Measurements from ENCODE around the gene PCBD1.

PCBD1 gene

GRCh38 chr10:70917226-70917625 lies 28.9 kb upstream of the PCBD1 start:
- DNase-seq, result peak; percentile 59

- DNase-seq, result no peak
Measured at GRCh38 chr10:70916241-70916640, 27.9 kb upstream of the PCBD1 start.

- no peak for DNase-seq
Measured at GRCh38 chr10:70915806-70916205, 27.4 kb upstream of the PCBD1 start.

- no peak for DNase-seq
Measured at GRCh38 chr10:70915206-70915605, 26.8 kb upstream of the PCBD1 start.

GRCh38 chr10:70914316-70914864 lies 26.0 kb upstream of the PCBD1 start:
- no peak for DNase-seq

GRCh38 chr10:70913893-70914240 lies 25.5 kb upstream of the PCBD1 start:
- no peak for DNase-seq

GRCh38 chr10:70913191-70913892 lies 25.0 kb upstream of the PCBD1 start:
- no peak for DNase-seq

GRCh38 chr10:70912556-70912955 lies 24.2 kb upstream of the PCBD1 start:
- no peak for DNase-seq

GRCh38 chr10:70911386-70911785 lies 23.0 kb upstream of the PCBD1 start:
- DNase-seq, result no peak

- no peak for DNase-seq
Measured at GRCh38 chr10:70910486-70911341, 22.3 kb upstream of the PCBD1 start.

GRCh38 chr10:70909326-70909935 lies 21.1 kb upstream of the PCBD1 start:
- DNase-seq, result no peak

- no peak for DNase-seq
Measured at GRCh38 chr10:70908406-70909296, 20.3 kb upstream of the PCBD1 start.

- no peak for DNase-seq
Measured at GRCh38 chr10:70907637-70908405, 19.5 kb upstream of the PCBD1 start.

GRCh38 chr10:70906953-70907636 lies 18.7 kb upstream of the PCBD1 start:
- no peak for DNase-seq

- DNase-seq, result no peak
Measured at GRCh38 chr10:70906031-70906783, 17.8 kb upstream of the PCBD1 start.

GRCh38 chr10:70905071-70906021 lies 17.0 kb upstream of the PCBD1 start:
- no peak for DNase-seq

- DNase-seq, result peak; percentile 85
Measured at GRCh38 chr10:70903262-70903921, 15.0 kb upstream of the PCBD1 start.

- no peak for DNase-seq
Measured at GRCh38 chr10:70902661-70903261, 14.4 kb upstream of the PCBD1 start.
